GM19351 (cell line): ENCODE measurements around the gene HOOK1.
"Not testable (repeated sequence)": the region's sequence is repeated elsewhere in the genome, so short reads cannot be mapped to it uniquely, and the experiment has no call there.

ENCODE experiments used
- ATAC-seq: cut with Tn5 transposase; IDR thresholded peaks from one replicate; pipeline ENCODE4 v1.9.1; 2021; ENCODE audit warnings: mild to moderate bottlenecking, moderate library complexity; ENCODE audit not compliant: unreplicated experiment

Gene HOOK1

GRCh38 chr1:59819566-59820438, 5.1 kb downstream of the HOOK1 start:
- no peak for ATAC-seq

DNA sequence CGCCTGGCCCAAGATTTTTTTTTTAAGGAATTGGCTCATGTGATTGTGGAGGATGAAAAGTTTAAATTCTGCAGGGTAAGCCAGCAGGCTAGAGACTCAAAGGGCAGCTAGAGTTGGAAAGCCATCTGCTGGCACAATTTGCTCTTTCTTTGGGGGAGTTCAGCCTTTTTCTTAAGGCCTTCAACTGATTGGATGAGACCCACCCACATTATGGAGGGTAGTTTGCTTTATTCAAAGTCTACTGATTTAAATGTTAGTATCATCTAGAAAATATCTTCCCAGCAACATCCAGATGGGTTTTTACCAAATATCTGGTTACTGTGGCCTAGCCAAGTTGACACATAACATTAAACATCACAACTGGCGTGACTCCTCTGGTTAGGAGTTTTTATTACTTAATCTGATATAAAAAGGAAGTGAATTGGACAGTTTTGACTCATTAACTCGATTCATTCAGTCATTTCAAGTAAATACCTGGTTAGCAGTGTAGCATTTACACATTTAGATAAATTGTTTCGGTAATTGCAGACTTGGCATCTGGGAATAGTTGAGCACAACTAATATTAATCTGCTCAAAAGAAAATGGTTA, 12.4 kb downstream of the HOOK1 start:
- no peak for ATAC-seq

- no peak for ATAC-seq
Observed at GRCh38 chr1:59828160-59828559, 13.4 kb downstream of the HOOK1 start.

GRCh38 chr1:59831529-59831928, 16.8 kb downstream of the HOOK1 start:
- ATAC-seq: no peak

DNA sequence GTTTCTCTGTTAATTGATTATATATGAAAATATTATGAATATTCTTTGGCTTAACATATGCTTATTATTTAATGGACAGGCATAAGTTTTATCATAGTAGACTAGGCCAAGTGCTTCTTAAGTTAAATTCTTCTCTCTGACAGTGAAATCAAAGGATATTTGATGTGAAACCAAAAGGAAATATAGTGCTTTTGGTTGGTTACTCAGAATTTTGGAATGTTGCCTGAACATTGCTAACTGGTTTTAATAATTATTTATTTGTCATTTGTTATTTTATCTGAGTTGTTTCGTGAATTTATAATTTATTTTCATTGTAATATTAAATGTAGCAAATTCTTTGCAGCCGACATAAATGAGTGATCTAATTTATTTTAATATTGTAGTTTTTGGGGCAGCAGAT, 18.3 kb downstream of the HOOK1 start:
- no peak for ATAC-seq

DNA sequence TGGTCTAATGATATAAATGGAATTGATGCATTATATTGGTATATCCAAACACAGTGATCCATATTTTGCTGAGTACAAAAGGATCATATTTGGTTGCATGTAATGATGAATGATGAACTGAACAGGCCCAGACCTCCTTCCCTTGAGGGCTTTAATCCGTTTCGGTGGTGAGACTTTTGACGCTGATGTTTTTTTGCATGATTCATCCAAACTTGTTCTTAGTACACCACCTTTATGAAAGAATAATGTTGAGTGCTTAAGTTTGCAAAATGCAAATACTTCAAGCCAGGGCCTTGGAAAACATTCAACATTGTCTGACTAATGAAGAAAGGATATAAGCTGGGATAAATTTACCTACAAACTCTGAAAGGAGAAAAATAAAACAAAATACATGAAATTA, 19.2 kb downstream of the HOOK1 start:
- no peak for ATAC-seq

GRCh38 chr1:59837857-59838256, 23.1 kb downstream of the HOOK1 start:
- not testable (repeated sequence) for ATAC-seq

DNA sequence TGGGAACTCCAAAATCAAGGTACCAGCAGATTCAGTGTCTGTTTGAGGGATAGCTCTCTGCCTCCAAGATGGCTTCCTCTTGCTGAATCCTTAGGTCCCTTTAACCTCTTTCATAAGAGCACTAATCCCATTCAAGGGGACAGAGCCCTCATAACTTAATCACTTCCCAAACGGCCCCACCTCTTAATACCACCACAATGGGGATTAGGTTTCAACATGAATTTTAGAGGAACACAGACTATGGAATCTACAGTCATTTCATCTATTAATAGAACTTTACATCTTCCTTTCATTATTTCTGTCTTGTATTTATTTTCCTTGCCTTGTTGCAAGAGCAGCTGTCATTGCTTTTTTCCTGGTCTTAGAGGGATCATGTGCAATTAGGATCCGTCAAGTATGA, 30.3 kb downstream of the HOOK1 start:
- ATAC-seq: no peak

DNA sequence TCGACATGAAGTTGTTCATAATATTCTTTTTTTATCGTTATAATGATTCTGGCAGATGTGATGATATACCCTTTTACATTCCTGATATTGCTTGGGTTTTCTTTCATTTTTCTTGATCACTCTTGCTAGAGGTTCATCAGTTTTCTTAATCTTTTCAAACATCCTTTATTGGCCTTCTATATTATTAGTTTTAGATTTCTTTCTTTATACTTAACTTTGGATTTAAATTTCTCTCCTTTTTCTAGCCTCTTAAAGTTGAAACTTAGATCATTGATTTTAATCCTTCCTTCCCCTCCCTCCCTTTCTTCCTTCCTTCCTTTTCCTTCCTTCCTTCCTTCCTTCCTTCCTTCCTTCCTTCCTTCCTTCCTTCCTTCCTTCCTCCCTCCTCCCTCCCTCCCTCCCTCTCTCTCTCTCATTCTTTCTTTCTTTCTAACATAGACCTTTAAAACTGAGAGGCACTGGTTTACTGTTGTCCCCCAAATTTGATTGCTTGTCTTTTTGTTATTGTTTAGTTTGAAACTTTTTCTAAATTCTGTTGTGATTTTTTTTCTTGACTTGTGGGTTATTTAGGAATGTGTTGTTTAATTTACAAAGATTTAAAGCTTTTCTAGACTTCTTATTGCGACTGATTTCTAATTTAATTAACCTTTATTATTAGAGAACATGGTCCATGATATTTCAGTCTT, 31.6 kb downstream of the HOOK1 start:
- ATAC-seq: no peak

- no peak for ATAC-seq
Observed at GRCh38 chr1:59846895-59847282, 32.1 kb downstream of the HOOK1 start.

DNA sequence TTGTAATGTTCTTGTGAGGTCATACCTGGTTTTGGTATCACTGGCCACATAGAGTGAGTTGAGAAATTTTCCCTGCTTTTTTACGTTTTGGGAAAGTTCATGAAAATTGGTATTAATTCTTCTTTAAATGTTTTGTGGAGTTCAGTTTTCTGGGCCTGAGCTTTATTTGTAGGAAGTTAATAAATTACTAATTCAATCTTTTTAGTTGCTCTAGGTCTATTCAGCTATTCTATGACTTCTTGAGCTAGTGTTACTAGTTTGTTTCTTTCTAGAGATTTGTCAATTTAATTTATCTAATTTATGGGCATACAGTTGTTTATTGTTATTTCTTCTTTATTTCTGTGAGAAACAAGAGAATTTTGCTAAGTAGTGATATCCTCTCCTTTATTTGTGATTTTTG, 37.4 kb downstream of the HOOK1 start:
- no peak for ATAC-seq

- ATAC-seq: not testable (repeated sequence)
Observed at GRCh38 chr1:59855297-59855696, 40.5 kb downstream of the HOOK1 start.

DNA sequence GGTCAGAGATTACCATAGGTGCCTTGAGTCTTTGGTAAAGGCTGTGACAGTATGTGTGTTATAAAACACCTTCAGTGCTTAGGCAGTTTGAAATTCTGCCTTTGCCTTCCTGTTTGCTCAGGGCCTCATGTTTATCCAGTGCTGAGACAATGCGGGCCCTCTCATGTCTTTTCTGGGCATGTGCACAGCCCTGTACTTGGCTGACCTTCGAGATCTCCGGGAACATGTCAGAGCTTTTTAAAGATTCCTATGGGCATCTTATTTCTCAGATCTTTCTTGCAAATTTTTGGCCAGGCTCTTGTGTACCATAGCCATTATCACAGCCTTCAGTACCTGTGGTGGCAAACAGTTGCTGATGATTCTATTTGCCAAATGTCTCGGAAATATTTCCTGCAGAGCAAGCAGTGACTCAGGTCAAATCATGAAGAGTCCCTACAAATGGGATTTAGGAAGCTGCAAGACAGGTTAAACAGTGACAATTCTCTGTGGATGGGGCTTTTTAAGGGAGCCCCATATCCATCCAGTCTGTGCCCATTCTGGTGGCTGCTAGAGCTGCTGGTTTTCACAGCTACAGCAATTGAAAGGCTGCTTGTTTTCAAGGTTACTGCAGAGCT, 42.1 kb downstream of the HOOK1 start:
- no peak for ATAC-seq

DNA sequence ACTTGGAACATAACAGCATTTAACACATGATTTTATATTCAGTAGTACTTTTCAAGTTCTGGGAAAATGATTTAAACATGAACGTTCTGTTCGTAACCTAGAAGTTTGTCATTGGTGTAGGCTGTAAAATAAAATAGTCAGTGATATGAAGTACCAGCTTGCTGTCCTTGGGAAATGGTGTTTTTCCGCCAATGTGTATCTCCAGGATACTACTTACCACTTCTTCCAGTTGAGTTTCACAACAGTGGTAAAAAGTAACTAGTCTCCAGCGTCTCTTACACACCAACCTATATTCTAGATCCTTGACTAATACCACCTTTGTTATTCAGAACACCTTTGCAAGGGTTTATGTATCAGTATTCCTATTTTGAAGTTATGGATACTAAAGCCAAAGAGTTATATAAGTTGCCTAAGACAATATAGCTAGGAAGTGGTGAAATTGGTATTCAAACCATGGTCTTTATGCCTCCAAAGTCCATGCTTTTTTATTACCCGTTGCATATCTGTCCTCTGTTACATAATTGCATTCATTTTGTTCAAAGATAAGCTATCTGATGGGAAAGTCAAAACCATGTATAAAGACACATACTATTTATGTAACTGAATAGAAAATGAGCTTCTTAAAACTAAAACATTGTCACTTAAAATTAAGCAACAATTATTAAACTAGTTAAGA, 43.1 kb downstream of the HOOK1 start:
- ATAC-seq: no peak

- ATAC-seq: no peak
Observed at GRCh38 chr1:59866462-59866861, 51.7 kb downstream of the HOOK1 start.

DNA sequence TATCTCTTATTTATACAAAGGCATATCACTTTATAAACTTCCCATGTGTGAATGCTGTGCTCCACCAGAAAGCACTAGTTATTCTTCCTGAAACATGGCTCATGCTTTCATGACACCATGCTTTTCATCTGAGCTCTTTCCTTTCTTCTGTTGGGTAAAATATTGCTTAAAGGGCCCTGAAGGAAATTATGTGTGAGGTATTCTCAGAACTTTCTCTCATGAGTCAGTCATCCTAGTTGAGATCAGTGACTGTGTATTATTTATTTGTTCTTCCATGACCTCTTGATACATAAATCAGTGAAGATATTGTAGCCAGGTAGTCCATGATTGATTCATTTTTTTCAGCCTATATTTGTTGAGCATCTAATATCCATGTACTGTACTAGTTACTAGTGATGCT, 57.0 kb downstream of the HOOK1 start:
- ATAC-seq: no peak

GRCh38 chr1:59877108-59877682, 62.4 kb downstream of the HOOK1 start:
- ATAC-seq: no peak

- ATAC-seq: no peak
Observed at GRCh38 chr1:59878370-59878769, 63.6 kb downstream of the HOOK1 start.

- ATAC-seq: peak; percentile 92
Observed at GRCh38 chr1:59879574-59879973, 64.8 kb downstream of the HOOK1 start.

- ATAC-seq: no peak
Observed at GRCh38 chr1:59879996-59880505, 65.3 kb downstream of the HOOK1 start.
